ENCODE results near the gene LRTM2. TPM values are rescaled to one million over a fixed set of nuclear protein-coding genes. Genes with fewer than 3 reads are reported as not detected.

LRTM2 gene
- total RNA-seq, 1 experiment from 2014 or later: 0.07 TPM

DNA sequence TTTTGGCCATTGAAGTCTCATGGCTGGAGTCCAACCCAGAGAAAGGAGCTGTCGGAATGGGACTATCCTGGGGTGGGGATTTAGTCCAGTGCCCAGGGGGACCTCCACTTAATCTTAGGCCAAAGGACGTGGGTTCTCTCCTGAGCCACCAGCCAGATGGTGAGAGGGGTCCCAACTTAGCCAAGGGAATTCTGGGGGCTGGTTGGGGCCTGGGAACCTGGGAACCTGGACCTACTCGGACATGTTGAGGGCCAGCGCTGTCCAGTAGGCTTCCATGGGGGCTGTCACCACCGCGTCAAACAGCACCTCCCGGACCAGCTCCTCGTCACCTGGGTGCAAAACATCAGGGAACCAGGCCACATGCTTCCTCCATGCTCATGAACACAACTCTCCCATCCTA is 33.4 kb downstream of the LRTM2 start:
- DNase-seq (ENCODE audit: low read depth, low spot score) (no peak), ATAC-seq (no peak)
- no peaks in the 10 kb centered on the region for H3K9me2 ChIP-seq (ENCODE audit: insufficient read depth)
- no peaks in the 10 kb centered on the region for H3K79me2 ChIP-seq (ENCODE audit: insufficient read depth, low read length)
- no TSS peak for BruUV-seq (replicated peaks)
- H3K9me3 ChIP-seq (ENCODE audit: control insufficient read depth in 1 of 2, insufficient read depth in 1 of 2, low read depth in 1 of 2, low read length in 2 of 2): no peaks in the 10 kb centered on the region
- H4K20me1 ChIP-seq (ENCODE audit: insufficient read depth): no peaks in the 10 kb centered on the region
- H3K9ac ChIP-seq (ENCODE audit: low read length): no peak overlapping the region
- CTCF ChIA-PET: no interaction called here
- intact Hi-C loops (cut with micrococcal nuclease): no loop called here
- no peaks in the 10 kb centered on the region for H3K36me3 ChIP-seq (ENCODE audit: control insufficient read depth in 1 of 2, insufficient read depth in 2 of 2, low read length in 2 of 2)
- H2AFZ ChIP-seq (ENCODE audit: low read depth, low read length, poor library complexity, severe bottlenecking): no peak overlapping the region
- no peak for TF ChIP-seq SRF (IDR thresholded peaks at IDR 0.05; ENCODE audit: low read depth)
- no peak for TF ChIP-seq FOSL1 (IDR thresholded peaks at IDR 0.05; ENCODE audit: low read depth)
- no peak for TF ChIP-seq EGR1 (IDR thresholded peaks at IDR 0.05; ENCODE audit: low read depth)
- TF ChIP-seq, protein P1, sequence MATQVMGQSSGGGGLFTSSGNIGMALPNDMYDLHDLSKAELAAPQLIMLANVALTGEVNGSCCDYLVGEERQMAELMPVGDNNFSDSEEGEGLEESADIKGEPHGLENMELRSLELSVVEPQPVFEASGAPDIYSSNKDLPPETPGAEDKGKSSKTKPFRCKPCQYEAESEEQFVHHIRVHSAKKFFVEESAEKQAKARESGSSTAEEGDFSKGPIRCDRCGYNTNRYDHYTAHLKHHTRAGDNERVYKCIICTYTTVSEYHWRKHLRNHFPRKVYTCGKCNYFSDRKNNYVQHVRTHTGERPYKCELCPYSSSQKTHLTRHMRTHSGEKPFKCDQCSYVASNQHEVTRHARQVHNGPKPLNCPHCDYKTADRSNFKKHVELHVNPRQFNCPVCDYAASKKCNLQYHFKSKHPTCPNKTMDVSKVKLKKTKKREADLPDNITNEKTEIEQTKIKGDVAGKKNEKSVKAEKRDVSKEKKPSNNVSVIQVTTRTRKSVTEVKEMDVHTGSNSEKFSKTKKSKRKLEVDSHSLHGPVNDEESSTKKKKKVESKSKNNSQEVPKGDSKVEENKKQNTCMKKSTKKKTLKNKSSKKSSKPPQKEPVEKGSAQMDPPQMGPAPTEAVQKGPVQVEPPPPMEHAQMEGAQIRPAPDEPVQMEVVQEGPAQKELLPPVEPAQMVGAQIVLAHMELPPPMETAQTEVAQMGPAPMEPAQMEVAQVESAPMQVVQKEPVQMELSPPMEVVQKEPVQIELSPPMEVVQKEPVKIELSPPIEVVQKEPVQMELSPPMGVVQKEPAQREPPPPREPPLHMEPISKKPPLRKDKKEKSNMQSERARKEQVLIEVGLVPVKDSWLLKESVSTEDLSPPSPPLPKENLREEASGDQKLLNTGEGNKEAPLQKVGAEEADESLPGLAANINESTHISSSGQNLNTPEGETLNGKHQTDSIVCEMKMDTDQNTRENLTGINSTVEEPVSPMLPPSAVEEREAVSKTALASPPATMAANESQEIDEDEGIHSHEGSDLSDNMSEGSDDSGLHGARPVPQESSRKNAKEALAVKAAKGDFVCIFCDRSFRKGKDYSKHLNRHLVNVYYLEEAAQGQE (IDR thresholded peaks at IDR 0.05; ENCODE audit: low read depth): no peak
- no peak for TF ChIP-seq ZBTB33 (IDR thresholded peaks at IDR 0.05; ENCODE audit: extremely low read depth, insufficient replicate concordance, low read length)
- no peak for TF ChIP-seq TCF7L2 (IDR thresholded peaks at IDR 0.05; ENCODE audit: borderline replicate concordance, extremely low read depth, insufficient read depth, insufficient read length)
- TF ChIP-seq EZH2 (IDR thresholded peaks at IDR 0.05): no peak
- no peak for TF ChIP-seq CTCF (IDR thresholded peaks at IDR 0.05 in 2 of 3, conservative IDR thresholded peaks at IDR 0.05 in 1 of 3; ENCODE audit: borderline replicate concordance in 1 of 3, insufficient read depth in 1 of 3, low read depth in 2 of 3, low read length in 2 of 3)
- no peak for TF ChIP-seq SP1 (IDR thresholded peaks at IDR 0.05; ENCODE audit: low read depth)
- RAD21 ChIA-PET (ENCODE audit: low non-redundant PET in 1 of 2, low total read pairs in 2 of 2, uncharacterized antibody in 2 of 2, unreplicated experiment in 2 of 2): no interaction called here
- no peak overlapping the region for H3K4me2 ChIP-seq (ENCODE audit: low read length)
- no peak overlapping the region for H3K27ac ChIP-seq (ENCODE audit: low read depth, low read length)
- H3K4me3 ChIP-seq (replicated peaks in 1 of 2; ENCODE audit: low read depth in 1 of 2, low read length in 2 of 2): no peak overlapping the region
- POLR2A ChIA-PET: no interaction called here
- H3K4me1 ChIP-seq (ENCODE audit: control insufficient read depth in 1 of 2, insufficient read depth in 2 of 2, low read length in 2 of 2): no peaks in the 10 kb centered on the region
- H3K27me3 ChIP-seq (ENCODE audit: insufficient read depth, low read length): no peaks in the 10 kb centered on the region
